ENCODE results near the gene TRPM4. TPM values are rescaled to one million over a fixed set of nuclear protein-coding genes. Genes with fewer than 3 reads are reported as not detected.

The TRPM4 gene
- total RNA-seq, 3 donors from 2014 or later (not counting 1 experiment from before 2014, with no cell fraction given) = 0.20 TPM; not detected in 2

- H3K36me3 Mint-ChIP-seq = no peaks in the 10 kb centered on the region
- intact Hi-C loops (cut with micrococcal nuclease) = no loop called here
- no peaks in the 10 kb centered on the region for H3K27me3 ChIP-seq (ENCODE audit: control insufficient read depth, insufficient read depth, low read length)
- no peak for TF ChIP-seq CTCF (IDR thresholded peaks at IDR 0.05)
- no peak overlapping the region for H3K4me3 ChIP-seq (ENCODE audit: low read length)
- H3K4me1 Mint-ChIP-seq = no peaks in the 10 kb centered on the region
- H3K36me3 ChIP-seq (ENCODE audit: control insufficient read depth, insufficient read depth, low read length) = no peaks in the 10 kb centered on the region
- no peaks in the 10 kb centered on the region for H3K4me1 ChIP-seq (ENCODE audit: control insufficient read depth, insufficient read depth, low read length)
- DNase-seq = no peak
- H3K9me3 ChIP-seq (ENCODE audit: control insufficient read depth, insufficient read depth, low read length) = no peaks in the 10 kb centered on the region
- no peaks in the 10 kb centered on the region for H3K9me3 Mint-ChIP-seq
- peaks cover 15 to 19% of the 10 kb centered on the region in 2 donors for H3K27me3 Mint-ChIP-seq (ENCODE audit: low read depth in 2 of 2)
- no peak overlapping the region for H3K4me3 Mint-ChIP-seq
- WGBS (ENCODE audit: insufficient coverage) = 87% methylated on average over 24 of the region's 24 CpGs
- H3K27ac ChIP-seq (ENCODE audit: low read length) = no peak overlapping the region
- no peak for ATAC-seq
- H3K27ac Mint-ChIP-seq = no peak overlapping the region
Observed at GRCh38 chr19:49165111-49165750, 7.6 kb downstream of the TRPM4 start.

- no peak for TF ChIP-seq CTCF (IDR thresholded peaks at IDR 0.05)
- WGBS (ENCODE audit: insufficient coverage) = 90% methylated on average over 30 of the region's 30 CpGs
- Mint-ChIP-seq H3K9me3 (no peaks in the 10 kb centered on the region), H3K36me3 (no peaks in the 10 kb centered on the region), H3K27me3 (ENCODE audit: low read depth in 2 of 2) (peaks cover 9 to 13% of the 10 kb centered on the region in 2 donors), H3K4me1 (no peaks in the 10 kb centered on the region), H3K27ac (no peak overlapping the region), H3K4me3 (no peak overlapping the region)
- ATAC-seq = no peak
- Histone ChIP-seq H3K4me1 (ENCODE audit: control insufficient read depth, insufficient read depth, low read length) (no peaks in the 10 kb centered on the region), H3K4me3 (ENCODE audit: low read length) (no peak overlapping the region), H3K27ac (ENCODE audit: low read length) (no peak overlapping the region), H3K36me3 (ENCODE audit: control insufficient read depth, insufficient read depth, low read length) (no peaks in the 10 kb centered on the region), H3K27me3 (ENCODE audit: control insufficient read depth, insufficient read depth, low read length) (no peaks in the 10 kb centered on the region), H3K9me3 (ENCODE audit: control insufficient read depth, insufficient read depth, low read length) (no peaks in the 10 kb centered on the region)
- intact Hi-C loops (cut with micrococcal nuclease) = no loop called here
- DNase-seq = no peak
Observed at GRCh38 chr19:49165865-49166301, 8.3 kb downstream of the TRPM4 start.

GRCh38 chr19:49167857-49168409, 10.3 kb downstream of the TRPM4 start:
- no peak overlapping the region for H3K4me3 Mint-ChIP-seq
- no peak for ATAC-seq
- WGBS (ENCODE audit: insufficient coverage) = 92% methylated on average over 25 of the region's 25 CpGs
- intact Hi-C loops (cut with micrococcal nuclease) = no loop called here
- H3K27me3 Mint-ChIP-seq (ENCODE audit: low read depth in 2 of 2) = peaks cover 8 to 11% of the 10 kb centered on the region in 2 donors
- no peaks in the 10 kb centered on the region for H3K36me3 ChIP-seq (ENCODE audit: control insufficient read depth, insufficient read depth, low read length)
- no peaks in the 10 kb centered on the region for H3K4me1 ChIP-seq (ENCODE audit: control insufficient read depth, insufficient read depth, low read length)
- H3K36me3 Mint-ChIP-seq = no peaks in the 10 kb centered on the region
- H3K27me3 ChIP-seq (ENCODE audit: control insufficient read depth, insufficient read depth, low read length) = no peaks in the 10 kb centered on the region
- no peaks in the 10 kb centered on the region for H3K4me1 Mint-ChIP-seq
- no peak for TF ChIP-seq CTCF (IDR thresholded peaks at IDR 0.05)
- no peaks in the 10 kb centered on the region for H3K9me3 ChIP-seq (ENCODE audit: control insufficient read depth, insufficient read depth, low read length)
- DNase-seq = no peak
- no peak overlapping the region for H3K27ac Mint-ChIP-seq
- no peaks in the 10 kb centered on the region for H3K9me3 Mint-ChIP-seq
- no peak overlapping the region for H3K27ac ChIP-seq (ENCODE audit: low read length)
- no peak overlapping the region for H3K4me3 ChIP-seq (ENCODE audit: low read length)

- no peak overlapping the region for H3K4me3 Mint-ChIP-seq
- no peaks in the 10 kb centered on the region for H3K27me3 ChIP-seq (ENCODE audit: control insufficient read depth, insufficient read depth, low read length)
- H3K27me3 Mint-ChIP-seq (ENCODE audit: low read depth in 2 of 2) = peaks cover 8 to 11% of the 10 kb centered on the region in 2 donors
- H3K4me3 ChIP-seq (ENCODE audit: low read length) = no peak overlapping the region
- no peak overlapping the region for H3K27ac Mint-ChIP-seq
- no peaks in the 10 kb centered on the region for H3K9me3 Mint-ChIP-seq
- no peaks in the 10 kb centered on the region for H3K4me1 ChIP-seq (ENCODE audit: control insufficient read depth, insufficient read depth, low read length)
- no peak for TF ChIP-seq CTCF (IDR thresholded peaks at IDR 0.05)
- no peak overlapping the region for H3K27ac ChIP-seq (ENCODE audit: low read length)
- intact Hi-C loops (cut with micrococcal nuclease) = no loop called here
- no peak for DNase-seq
- WGBS (ENCODE audit: insufficient coverage) = 88% methylated on average over 23 of the region's 23 CpGs
- H3K4me1 Mint-ChIP-seq = no peaks in the 10 kb centered on the region
- no peak for ATAC-seq
- H3K9me3 ChIP-seq (ENCODE audit: control insufficient read depth, insufficient read depth, low read length) = no peaks in the 10 kb centered on the region
- H3K36me3 Mint-ChIP-seq = no peaks in the 10 kb centered on the region
- no peaks in the 10 kb centered on the region for H3K36me3 ChIP-seq (ENCODE audit: control insufficient read depth, insufficient read depth, low read length)
Observed at GRCh38 chr19:49168421-49168820, 10.8 kb downstream of the TRPM4 start.

Measured in natural killer cell (primary cell).